Activated effector memory CD4-positive, alpha-beta T cell treated with anti-CD3 and anti-CD28 coated beads, Interleukin-2, amount 50 U/mL, for 16 hours (primary cell): ENCODE data around the gene ACP7.
"Not testable (repeated sequence)": the region's sequence is repeated elsewhere in the genome, so short reads cannot be mapped to it uniquely, and the experiment has no call there.

Experiments
- DNase-seq: peaks from one replicate; pipeline ENCODE4 v3.0.0-alpha.2; 2020

ACP7 gene

GRCh38 chr19:39078436-39079200 is 5.5 kb upstream of the ACP7 start:
- DNase-seq, result no peak

- DNase-seq, result no peak
These were observed 3.7 kb upstream of the ACP7 start for GRCh38 chr19:39080431-39080830.

DNA sequence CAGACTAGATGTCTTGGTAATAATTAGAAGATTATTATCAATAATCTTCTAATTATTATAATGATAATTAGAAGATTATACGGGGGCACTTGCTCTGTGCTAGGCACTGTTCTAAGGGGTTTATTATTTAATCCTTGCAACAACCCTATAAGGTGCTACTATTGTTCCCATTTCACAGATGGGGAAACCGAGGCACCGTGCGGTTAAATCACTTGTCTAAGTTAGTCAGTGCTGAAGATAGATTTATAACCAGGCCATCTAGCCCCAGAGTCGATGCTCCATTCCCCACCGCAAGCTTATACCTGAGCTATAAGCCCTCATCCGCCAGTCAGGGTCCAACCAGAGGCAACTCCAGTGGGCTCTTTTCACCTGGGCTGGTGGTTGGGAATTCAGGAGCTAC is 2.0 kb upstream of the ACP7 start:
- no peak for DNase-seq

DNA sequence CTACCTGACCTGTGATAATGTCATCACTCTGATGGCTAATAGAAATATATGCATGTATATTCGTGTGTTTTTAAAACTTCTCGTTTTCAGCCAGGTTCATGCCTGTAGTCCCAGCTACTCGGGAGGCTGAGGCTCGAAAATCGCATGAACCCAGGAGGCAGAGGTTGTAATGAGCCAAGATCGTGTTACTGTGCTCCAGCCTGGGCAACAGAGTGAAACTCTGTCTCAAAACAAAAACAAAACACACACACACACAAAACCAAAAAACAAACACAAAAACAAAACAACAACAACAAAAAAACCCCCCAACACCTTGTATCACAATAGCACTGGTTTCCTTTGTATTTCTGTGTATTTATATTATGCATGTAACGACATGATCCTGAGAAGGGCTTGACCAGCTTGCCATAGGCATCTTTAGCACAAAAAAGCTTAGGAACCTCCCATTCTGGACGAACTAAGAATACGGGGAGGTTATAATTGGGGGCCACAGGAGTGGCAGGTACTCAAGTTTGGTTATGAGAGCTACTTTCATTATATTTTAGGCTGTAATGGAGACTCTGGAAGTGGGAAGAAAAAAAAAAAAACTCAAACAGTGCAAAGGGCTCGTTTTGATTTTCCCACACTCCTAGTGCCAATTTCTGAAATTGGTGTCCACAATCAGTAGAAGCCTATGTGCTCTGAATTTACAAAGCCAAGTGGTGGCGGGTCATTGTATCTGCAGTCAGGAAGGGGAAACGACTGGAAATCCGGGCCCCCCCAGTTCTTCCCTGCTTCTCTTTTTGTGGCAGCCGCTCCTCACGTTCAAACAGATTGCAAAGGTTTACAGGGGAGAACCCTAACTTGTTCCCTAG is 1.2 kb upstream of the ACP7 start:
- no peak for DNase-seq

DNA sequence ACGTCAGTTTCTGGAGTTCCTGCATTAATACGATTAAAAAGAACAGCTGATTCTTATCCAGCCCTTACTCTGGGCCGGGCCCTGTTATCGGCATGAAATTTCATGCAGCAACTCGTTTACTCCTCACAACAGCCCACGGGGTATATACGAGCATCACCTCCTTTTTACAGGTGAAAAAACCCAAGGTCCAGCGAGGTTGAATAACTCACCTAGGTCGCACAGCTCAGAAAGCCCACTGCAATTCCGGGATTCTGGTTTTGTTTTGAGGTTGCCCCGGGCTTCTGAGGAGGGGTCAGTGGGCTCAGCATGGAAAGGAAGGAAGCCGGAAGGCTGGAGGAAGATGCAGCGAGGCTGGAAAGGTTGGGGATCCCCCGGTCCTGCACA is 577 bp upstream of the ACP7 start:
- no peak for DNase-seq

GRCh38 chr19:39084732-39085080 is 538 bp downstream of the ACP7 start:
- no peak for DNase-seq

DNA sequence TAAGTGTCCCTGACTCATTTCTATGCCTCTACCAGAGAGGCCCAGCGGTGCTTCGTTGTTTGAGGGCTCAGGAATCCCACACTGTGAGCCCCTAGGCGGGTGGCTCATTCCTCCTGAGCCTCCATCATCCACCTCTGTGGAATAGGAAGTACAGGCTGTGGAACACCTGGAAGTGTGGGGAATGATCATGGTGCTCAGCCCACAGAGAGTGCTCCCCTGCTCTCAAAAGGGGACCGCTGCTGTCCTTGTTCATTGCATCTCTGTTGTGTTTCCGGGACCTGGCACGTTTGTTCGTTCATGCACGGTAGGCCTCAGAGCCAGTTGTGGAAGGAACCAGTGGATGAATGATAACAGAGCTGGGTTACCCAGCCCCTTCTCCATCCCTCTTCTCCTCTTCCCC is 1.2 kb downstream of the ACP7 start:
- no peak for DNase-seq

- no peak for DNase-seq
These were observed 2.2 kb downstream of the ACP7 start for GRCh38 chr19:39086386-39086785.

GRCh38 chr19:39087907-39088686 is 3.9 kb downstream of the ACP7 start:
- no peak for DNase-seq

- not testable (repeated sequence) for DNase-seq
These were observed 5.8 kb downstream of the ACP7 start for GRCh38 chr19:39090016-39090415.

GRCh38 chr19:39090881-39091280 is 6.7 kb downstream of the ACP7 start:
- no peak for DNase-seq

DNA sequence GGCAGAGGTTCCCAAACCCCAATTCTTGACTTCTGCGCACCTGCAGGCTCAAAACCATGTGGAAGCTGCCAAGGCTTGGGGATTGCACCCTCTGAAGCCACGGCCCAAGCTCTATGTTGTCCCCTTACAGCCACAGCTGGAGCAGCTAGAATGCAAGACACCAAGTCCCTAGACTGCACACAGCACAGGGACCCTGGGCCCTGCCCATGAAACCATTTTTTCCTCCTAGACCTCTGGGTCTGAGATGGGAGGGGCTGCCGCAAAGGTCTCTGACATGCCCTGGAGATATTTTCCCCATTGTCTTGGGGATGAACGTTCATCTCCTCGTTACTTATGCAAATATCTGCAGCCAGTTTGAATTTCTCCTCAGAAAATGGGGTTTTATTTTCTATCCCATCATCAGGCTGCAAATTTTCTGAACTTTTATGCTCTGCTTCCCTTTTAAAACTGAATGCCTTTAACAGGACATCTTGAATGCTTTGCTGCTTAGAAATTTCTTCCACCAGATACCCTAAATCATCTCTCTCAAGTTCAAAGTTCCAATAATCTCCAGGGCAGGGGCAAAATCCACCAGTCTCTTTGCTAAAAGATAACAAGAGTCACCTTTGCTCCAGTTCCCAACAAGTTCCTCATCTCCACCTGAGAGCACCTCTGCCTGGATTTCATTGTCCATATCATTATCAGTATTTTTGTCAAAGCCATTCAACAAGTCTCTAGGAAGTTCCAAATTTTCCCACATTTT is 11.8 kb downstream of the ACP7 start:
- DNase-seq, result not testable (repeated sequence)

GRCh38 chr19:39097299-39097698 is 13.1 kb downstream of the ACP7 start:
- no peak for DNase-seq

DNA sequence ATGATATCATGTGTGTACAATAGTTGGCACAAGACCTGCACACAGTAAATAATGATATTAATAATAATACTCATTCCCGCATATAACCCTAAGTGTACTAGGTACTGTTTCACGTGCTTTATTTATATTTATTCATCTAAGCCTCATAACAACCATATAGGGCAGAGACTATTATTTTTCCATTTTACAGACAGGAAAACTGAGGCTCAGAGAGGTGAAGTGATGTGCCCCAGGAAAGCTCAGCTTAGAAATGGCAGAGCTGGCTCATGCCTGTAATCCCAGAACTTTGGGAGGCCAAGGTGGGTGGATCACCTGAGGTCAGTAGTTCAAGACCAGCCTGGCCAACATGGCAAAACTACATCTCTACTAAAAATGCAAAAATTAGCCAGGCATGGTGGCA is 13.6 kb downstream of the ACP7 start:
- no peak for DNase-seq

GRCh38 chr19:39098365-39099269 is 14.4 kb downstream of the ACP7 start:
- no peak for DNase-seq

DNA sequence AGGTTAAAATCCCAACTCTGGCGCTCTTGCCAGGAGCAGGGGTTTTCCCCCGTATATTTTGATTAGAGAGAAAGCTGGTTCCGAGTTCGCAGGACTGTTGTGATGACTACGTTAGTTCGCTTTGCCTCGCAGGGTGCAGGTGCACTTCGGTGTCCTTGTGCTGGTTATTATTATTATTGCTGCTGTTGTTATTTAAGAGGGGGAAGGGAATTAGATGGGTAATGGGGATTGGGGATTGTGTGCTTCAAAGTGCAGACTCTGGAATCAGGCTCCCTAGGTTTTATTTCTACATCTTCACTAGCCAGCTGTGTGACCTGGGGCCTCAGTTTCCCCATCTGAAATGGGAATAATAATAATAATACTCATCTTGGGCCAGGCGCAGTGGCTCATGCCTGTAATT is 15.2 kb downstream of the ACP7 start:
- DNase-seq, result no peak

DNA sequence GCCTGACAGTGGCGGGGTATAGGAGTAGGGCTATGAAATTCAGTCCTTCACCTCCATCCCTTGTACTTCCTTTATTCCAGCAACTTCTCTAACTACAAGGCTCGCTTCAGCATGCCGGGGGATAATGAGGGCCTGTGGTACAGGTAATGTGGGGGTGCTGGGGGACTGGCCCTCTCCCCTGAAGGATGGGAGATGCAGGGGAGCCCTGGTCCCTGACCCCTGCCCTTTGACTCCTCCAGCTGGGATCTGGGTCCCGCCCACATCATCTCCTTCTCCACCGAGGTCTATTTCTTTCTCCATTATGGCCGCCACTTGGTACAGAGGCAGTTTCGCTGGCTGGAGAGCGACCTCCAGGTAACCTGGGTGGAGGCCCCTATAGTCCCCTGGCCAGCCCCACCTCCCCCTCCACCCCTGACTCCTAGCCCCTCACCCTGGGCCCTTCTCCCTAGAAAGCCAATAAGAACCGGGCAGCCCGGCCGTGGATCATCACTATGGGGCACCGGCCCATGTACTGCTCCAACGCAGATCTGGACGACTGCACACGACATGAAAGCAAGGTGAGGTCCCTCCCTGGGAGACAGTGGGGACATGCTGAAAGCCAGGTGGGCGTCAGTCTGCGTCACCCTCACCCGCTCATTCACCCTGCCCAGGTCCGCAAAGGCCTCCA is 16.5 kb downstream of the ACP7 start:
- no peak for DNase-seq

DNA sequence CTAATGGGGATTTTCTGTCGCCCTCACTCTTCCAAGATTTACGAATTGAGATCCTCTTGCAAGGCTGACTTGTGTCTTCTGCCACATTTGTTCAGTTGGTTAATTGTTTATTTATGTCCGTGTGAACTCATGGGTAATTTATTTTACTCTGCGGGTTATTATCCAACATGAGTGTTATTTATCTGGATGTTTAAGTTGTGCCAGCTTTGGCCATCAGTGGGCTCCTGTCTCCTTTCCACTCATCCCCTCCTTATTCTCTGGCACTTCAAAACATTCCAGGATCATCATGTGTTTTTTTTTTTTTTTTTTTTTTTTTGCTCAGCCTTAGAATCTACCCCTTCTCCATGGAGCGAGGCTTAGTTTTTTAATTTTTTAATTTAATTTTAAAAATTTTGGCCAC is 19.0 kb downstream of the ACP7 start:
- no peak for DNase-seq

DNA sequence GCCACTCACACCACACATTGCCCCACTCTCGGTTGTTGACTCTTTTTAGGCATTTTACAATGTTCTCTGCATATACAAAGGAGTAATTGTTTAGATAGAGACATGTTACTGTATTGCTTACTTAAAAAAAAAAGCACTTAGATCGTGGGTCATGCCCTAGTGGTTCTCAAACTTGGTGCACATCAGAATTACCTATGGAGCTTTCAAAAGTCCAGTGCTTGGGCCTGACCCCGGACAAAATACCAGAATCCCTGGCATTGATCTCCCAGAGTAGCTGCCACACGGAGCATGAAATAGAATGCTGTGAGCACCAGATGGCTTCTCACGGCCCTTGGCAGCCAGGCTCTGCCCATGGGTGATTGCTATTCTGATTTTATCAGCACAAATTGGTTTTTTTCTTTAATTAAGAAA is 20.0 kb downstream of the ACP7 start:
- DNase-seq, result no peak

GRCh38 chr19:39106194-39106593 is 22.0 kb downstream of the ACP7 start:
- no peak for DNase-seq

DNA sequence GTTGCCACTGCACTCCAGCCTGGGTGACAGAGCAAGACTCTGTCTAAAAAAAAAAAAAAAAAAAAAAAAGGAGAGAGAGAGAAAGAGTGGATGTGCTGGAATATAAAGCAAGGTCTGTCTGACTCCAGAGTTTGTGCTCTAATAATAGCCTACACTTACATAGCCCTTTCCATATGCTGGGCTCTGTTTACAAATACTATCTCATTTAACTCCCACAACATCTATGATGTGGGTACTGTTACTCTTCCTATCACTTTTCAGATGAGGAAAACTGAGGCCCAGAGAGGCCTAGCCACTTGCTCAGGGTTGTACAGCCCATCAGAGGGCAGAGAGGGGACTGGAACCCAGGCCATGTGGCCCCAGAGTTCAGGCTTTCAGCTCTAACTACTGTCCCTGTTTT is 25.5 kb downstream of the ACP7 start:
- DNase-seq, result no peak
